EH (cell line): ENCODE results near the gene PALS1.
"Not testable (repeated sequence)": the region's sequence is repeated elsewhere in the genome, so short reads cannot be mapped to it uniquely, and the experiment has no call there.

Source experiments
- DNase-seq: peaks from one replicate; pipeline ENCODE4 v3.0.0-alpha.2; 2015; ENCODE audit warnings: low read depth

The PALS1 gene

DNA sequence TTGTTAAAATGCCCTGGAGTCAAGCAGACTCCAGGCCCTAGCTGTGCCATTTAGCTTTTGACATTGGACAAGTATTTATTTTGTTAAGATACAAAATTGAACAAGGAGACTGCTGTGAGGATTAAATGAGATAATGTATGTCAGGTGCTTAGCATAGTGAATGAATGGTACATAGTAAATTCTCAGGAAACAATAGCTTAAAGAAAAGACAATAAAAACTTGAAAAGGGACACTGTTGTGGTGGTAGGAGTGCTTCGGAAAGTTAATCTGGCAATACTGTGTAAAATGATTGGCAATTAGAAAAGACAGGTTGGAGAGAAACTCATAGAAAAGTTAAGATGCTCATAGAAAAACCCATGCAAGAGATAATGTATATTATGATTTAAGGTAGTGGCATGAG is 19.7 kb downstream of the PALS1 start:
- DNase-seq: no peak

DNA sequence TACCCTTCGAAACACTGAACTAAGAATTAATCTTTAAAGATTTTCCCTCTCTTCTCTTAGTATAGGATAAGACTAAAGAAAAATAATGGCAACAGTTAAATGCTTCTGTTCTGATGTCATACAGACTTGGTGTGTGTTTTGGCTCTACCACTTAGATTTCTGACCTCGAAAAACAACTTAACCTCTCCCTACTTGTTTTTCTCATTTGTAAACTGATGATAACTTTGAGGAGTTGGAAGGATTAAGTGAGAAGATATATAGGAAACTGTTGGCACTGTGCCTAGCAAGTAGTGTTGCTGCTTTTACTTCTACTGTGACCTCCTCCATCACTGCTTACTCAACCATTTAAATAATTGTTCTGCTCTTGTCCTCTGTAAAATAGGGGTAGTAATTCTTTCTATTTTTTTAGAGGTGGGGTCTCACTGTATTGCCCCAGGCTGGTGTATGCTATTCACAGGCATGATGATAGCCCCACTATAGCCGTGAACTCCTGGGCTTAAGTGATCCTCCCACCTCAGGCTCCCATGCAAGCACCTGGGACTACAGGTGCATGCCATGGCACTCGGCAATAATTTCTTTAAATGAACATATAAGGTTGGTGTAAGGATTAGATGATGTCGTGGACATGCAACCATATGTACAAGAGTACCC is 22.4 kb downstream of the PALS1 start:
- DNase-seq: peak; percentile 70

DNA sequence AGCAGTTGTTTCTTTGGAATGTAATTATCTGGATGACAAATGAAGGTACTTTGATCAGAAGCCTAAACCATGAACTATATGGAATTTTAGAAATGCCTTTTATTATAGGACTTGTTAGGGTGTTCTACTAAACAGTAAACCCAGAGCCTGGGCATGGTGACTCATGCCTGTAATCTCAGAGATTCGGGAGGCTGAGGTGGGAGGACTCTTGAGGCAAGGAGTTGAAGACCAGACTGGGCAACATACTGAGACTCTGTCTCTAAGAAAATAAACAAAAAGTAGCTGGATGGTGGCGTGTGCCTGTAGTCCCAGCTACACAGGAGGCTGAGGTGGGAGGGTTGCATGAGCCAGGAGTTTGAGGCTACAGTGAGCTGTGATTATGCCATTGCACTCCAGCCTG is 23.9 kb downstream of the PALS1 start:
- peak; percentile 65 for DNase-seq

DNA sequence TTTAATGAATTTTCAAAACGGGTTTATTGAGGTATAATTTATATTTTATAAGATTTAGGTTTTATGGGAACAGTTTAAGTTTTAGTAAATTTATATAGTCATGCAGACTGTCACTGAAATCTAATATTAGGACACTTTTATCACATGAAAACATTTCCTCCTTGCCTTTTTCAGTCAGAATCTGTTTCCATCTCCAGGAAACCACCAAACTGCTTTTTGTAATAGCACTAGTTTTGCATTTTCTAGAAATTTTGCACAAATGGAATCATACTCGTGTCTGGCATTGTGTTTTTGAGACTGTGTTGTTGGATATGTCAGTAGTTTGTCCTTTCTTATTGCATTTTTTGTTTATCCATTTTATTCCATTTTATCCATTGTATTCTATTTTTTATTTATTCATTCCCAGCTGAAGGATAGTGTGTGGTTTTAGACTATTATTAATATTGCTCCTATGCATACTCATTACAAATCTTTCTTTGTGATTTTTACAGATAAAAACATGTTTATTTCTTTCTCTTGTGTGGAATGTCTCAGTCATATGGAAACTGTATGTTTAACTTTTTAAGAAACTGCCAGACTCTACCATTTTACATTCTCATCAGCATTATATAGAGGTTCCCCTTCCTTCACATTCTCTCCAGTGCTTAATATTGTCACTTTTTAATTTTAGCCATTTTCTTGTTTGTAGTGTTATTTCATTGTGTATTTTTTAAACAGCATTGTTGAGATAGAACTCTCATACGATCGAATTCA is 26.5 kb downstream of the PALS1 start:
- DNase-seq: no peak

DNA sequence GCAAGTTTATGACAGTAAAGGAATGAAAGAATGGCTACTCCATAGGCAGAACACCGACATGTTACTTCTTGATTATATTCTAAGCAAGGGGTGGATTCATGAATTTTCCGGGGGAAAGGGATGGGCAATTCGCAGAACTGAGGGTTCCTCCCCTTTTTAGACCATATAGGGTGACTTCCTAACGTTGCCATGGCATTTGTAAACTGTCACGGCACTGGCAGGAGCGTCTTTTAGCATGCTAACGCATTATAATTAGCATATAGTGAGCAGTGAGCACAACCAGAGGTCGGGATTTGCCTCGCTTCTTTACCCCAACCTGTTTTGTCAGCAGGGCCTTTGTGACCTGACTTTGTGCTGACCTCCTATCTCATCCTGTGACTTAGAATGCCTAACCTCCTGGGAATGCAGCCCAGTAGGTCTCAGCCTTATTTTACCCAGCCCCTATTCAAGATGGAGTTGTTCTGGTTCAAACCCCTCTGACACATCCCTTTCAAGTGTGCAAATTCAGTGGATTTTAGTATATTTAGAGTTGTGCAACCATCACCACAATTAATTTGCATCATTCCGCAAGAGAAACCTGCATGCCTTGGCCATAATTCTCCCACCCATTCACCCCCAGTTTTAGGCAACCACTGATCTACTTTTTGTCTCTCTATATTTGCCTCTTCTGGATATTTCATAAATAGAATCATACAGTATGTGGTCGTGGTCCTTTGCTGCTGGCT is 27.4 kb downstream of the PALS1 start:
- no peak for DNase-seq

DNA sequence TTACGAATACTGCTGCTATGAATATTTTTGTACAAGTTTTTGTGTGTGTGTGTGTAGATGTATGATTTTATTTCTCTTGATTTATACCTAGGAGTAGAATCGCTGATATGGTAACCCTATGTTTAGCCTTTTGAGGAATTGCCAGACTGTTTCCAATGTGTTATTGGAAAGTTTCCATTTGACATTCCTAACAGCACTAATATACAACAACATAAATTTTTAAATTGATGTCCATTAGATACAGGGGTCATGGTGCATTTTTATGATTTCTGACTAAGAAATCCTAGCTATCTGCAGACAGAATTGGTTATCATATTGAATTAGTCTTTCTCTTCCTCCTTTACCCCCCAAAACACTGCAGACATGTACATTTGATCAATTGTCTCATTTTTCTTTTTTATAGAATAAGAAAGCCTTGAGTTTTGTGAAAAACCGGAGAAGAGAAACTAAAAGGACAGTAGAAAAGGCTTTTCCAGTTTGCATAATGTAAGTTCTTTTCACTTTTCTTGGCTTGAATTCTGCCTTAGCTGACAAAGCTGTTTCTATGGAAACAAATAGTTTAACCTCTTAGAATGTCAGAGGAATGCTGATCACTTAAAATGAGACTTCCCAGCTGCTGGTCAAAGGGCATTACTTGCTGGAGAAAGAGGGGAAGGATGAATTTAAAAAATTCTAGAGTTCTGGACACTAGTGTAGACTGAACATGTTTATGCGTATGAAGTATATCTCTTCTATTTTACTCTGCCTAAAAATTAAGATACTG is 28.2 kb downstream of the PALS1 start:
- peak; percentile 82 for DNase-seq

DNA sequence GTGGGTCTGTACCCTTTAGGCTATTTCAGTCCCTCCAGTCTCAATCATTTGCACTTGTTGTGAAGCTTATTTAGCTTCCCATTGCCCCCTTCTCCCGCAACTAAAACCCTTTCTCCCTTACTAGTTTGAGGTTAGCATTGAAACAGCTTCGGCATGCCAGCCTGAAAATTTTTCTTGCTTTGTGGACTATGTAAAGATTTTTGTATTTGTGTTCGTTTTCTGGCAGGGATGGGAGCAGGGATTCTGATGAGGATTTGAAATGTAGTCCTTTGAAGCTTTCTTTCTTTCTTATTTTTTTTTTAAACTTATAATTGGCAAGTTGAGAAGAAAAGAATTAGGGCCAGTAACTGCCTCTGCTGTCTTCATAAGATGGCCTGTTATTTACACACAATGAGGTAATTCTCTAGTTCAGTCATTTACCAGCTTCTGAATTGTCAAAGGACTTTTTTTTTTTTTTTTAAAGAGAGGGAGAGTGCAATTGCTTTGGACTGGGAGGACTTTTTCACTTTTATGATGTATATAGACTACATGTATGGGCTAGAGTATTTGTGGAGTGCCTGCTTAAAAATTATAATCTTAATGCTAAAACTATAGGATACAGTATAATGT is 29.0 kb downstream of the PALS1 start:
- DNase-seq: no peak

DNA sequence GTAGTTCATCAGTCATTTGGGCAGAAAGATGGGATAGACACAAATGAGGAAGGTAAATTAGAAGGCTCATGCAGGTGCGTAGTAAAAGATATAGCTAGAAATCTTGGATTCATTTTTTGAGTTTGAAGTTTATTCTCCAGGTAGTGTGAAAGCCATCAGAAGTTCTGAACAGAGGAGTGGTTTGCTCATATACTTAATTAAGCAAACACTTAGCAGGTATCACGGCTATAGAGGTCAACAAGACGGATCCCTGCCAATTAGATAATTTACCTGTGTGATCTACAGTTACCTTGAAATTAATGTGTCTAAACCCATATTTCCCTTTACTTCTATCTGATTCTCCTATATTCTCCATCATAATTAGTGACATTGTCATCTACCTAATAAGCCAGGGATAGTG is 29.7 kb downstream of the PALS1 start:
- DNase-seq: no peak

DNA sequence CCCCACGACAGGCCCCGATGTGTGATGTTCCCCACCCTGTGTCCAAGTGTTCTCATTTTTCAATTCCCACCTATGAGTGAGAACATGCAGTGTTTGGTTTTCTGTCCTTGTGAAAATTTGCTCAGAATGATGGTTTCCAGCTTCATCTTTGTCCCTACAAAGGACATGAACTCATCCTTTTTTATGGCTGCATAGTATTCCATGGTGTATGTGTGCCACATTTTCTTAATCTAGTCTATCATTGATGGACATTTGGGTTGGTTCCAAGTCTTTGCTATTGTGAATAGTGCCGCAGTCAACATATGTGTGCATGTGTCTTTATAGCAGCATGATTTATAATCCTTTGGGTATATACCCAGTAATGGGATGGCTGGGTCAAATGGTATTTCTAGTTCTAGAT is 32.0 kb downstream of the PALS1 start:
- DNase-seq: not testable (repeated sequence)

DNA sequence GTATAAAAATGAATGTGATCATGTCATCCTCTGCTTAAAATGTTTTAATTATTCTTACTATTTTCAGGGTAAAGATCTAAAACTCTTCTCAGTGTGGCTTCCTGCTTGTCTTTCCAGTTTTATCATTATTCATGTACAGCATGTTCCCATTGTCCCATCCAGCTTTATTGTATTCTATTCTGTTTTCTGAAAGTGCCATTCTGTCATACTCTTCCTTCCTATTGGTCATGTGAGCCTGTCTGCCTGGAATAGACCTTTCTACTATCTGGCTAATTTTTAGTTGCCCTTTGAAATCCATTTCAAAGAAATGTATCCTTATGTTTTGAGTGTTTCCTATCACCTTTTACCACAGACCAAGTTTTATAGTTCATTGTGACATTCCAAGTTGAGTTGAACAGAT is 34.9 kb downstream of the PALS1 start:
- no peak for DNase-seq

DNA sequence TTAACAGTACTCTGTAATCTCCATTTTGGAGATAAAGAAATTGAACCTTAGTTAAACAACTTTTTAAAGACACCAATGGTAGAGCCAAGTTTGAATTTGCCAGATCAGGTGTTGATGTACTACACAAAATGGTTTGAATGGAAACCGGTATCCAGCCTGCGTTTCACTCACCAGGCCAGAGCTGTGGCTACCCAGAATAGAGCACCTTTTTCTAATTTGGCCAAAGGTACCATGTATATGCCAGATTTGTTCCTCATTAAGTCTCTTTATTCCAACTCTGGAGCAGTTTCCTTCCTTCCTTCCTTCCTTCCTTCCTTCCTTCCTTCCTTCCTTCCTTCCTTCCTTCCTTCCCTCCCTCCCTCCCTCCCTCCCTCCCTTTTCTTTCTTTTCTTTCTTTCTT is 39.3 kb downstream of the PALS1 start:
- DNase-seq: no peak

DNA sequence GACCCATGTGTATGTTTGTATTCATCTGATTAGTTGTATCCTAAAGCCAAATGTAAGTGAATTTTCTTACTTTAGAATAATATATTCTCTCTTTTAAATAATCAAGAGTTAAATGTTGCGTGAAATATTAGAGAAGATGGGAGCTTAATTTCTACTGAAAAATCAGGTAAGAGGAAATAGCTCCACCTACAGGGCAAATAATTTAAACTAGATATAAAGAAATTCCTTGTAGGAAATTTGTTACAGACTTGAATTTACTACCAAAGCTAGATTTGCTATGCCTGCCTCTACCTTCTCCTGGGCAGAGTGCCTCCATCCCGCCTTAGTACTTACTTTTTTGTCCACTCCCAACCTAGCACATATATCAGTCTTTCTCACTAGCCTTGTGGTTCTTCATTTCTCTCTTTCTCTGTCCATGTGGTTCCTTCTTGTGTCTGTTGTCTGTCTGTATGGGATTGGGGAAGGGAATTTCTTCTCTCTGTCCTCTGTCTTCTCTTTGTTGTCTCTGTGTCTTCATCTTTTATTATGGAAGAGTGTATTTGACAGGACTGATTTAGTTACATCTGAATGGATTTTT is 44.7 kb downstream of the PALS1 start:
- peak; percentile 53 for DNase-seq
